HG02798 (cell line): Measurements from ENCODE around the gene ALG13.
"Not testable (repeated sequence)": the region's sequence is repeated elsewhere in the genome, so short reads cannot be mapped to it uniquely, and the experiment has no call there.

Experiments used
- ATAC-seq: cut with Tn5 transposase; IDR thresholded peaks from one replicate; pipeline ENCODE4 v1.9.1; 2021; ENCODE audit warnings: mild to moderate bottlenecking; ENCODE audit not compliant: unreplicated experiment, poor library complexity

The ALG13 gene

DNA sequence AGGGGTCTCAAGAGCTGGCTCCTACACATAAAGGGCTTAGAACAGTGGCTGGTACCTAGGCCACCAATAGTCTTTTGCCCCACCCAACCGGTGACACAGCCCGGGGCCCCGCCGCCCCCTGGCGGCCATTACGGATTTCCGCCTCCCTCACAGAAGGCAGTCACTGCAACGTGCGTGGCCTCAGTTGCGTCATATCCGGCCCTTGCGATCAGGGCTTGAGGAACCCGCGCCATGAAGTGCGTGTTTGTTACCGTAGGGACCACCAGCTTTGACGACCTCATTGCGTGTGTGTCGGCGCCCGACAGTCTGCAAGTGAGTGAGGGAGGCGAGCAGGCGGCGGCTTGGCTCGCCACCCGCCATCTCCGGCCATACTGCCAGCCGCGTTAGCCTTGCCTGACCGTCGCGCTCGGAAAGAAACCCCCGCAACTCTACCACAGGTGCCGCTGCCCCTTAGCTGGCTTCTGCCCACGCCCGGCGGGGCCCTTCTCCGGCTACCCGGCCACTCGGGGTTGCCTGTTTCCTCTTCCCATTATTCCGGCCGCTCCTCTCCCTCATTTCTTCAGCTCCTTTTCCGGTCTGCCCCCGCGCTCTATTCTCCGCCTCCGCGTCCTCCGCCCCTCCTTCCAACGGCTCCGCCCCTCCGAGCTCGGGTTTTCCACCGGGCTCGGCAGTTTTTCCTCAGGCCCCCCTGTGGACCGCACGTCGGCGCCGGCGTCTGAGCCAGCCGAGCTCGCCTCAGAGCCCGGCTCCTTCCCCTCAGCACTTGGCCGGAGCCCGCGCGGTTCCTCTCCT, at the start of gene ALG13:
ALG13 (plus strand) TSS at position 183 of the 792 bp plus-strand sequence; CDS start at position 232, 49 bp downstream.
- peak; percentile 99 for ATAC-seq

DNA sequence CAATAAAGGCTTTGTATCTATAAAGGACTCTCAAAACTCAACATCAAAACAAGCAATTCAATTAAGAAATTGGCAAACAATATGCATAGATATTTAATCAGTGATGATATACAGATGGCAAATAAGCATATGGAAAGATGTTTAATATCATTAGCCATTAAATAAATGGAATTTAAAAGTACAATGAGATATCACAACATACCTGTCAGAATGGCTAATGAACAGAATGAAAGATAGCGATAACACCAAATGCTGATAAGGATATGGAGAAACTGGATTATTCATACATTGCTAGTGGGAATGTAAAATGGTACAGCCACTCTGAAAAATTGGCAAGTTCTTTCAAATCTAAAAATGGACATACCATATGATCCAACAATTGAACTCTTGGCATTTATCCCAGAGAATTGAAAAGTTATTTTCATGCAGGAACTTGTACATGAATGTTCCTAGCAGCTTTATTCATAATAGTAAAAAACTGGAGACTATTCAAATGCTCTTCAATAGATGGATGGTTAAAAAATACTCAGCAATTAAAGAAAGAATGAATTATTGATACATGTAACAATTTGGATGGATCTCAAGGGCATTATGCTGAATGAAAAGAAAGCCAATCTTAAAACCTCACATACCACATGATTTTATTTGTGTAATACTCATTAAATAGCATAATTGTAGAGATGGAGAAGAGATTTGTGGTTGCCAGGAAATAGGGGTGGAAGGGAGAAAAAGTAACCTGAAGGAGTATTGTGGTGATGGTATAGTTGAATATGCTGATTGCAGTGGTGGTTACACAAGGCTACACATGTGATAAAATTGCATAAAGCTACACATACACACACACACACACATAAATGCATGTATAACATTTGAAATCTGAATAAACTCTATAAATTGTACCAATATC, 45.9 kb upstream of the ALG13 start:
- no peak for ATAC-seq

GRCh38 chrX:111641969-111642368, 39.0 kb upstream of the ALG13 start:
- ATAC-seq, result no peak

DNA sequence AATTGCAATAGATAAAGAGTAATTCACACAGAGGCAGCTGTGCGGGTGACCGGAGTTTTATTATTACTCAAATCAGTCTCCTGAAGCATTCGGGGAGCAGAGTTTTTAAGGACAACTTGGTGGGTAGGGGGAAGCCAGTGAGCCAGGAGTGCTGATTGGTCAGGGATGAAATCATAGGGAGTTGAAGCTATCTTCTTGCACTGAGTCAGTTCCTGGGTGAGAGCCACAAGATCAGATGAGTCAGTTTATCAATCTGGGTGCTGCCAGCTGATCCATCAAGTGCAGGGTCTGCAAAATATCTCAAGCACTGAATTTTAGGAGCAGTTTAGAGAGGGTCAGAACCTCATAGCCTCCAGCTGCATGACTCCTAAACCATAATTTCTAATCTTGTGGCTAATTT, 35.8 kb upstream of the ALG13 start:
- ATAC-seq, result not testable (repeated sequence)

DNA sequence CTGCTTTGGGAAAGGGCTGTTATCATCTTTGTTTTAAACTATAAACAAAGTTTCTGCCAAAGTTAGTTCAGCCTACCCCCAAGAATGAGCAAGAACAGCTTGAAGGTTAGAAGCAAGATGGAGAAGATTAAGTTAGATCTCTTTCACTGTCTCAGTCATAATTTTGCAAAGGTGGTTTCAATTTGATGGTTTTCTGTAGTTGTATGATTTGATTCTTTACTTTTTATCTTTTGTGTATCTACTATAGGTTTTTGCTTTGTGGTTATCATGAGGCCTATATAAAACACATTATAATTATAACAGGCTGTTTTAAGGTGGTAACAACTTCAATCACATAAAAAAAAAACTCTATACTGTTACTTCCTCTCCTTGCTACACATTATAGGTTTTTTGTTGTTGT, 35.4 kb upstream of the ALG13 start:
- ATAC-seq, result no peak

DNA sequence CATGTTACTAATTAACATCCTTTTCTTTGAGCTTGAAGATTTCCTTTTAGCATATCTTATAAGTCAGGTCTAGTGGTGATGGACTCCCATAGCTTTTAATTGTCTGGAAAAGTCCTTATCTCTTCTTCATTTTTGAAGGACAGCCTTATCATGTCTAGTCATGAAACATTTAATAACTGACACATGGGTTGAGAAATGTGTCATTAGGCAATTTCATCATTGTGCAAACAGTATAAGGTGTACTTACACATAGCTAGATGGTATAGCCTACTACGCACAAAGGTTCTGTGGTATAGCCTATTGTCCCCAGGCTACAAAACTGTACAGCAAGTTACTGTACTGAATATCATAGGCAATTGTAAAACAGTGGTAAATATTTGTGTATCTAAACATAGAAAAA, 34.5 kb upstream of the ALG13 start:
- no peak for ATAC-seq

GRCh38 chrX:111648802-111649201, 32.2 kb upstream of the ALG13 start:
- no peak for ATAC-seq

DNA sequence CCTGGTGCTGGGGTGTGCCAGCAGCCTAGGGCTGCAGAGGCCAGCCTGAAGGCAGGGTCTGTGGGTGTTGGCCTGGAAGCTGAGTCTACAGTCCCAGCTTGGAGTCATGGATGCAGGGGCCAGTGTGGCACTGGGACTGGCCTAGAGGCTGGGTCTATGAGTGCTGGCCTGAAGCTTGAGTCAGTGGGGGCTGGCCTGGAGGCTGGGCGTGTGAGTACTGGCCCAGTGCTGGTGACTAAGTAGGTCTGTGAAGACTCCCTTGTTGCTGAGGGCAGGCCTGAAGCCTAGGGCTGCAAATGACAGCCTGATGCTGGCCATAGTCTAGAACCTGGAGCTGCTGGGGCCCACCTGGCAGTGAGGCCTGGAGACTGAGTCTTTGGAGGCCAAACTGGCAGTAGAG, 31.3 kb upstream of the ALG13 start:
- ATAC-seq, result no peak

GRCh38 chrX:111650845-111651244, 30.1 kb upstream of the ALG13 start:
- no peak for ATAC-seq

- no peak for ATAC-seq
These were observed 28.3 kb upstream of the ALG13 start for GRCh38 chrX:111652719-111653118.

GRCh38 chrX:111661241-111661640, 19.7 kb upstream of the ALG13 start:
- no peak for ATAC-seq

DNA sequence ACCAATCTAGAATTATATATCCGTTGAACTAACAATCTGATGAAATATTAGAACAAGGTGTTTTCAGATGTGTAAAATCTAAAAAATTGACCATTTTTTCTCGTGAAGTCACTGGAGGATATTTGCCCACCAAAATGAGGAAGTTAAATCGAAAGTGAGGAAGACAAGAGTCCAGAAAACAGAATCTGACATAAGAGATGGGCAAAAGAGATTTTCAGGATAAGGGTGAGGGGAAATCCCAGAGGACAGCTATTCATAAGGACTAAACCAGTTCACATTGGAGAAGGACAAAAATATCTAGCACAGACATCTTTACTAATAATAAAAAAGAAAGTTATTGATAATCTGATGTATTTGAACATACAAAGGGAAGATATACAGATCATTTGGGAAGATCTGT, 18.7 kb upstream of the ALG13 start:
- ATAC-seq, result no peak

GRCh38 chrX:111671668-111672067, 9.3 kb upstream of the ALG13 start:
- no peak for ATAC-seq

GRCh38 chrX:111687305-111687704, 6.3 kb downstream of the ALG13 start:
- no peak for ATAC-seq

- no peak for ATAC-seq
These were observed 14.4 kb downstream of the ALG13 start for GRCh38 chrX:111695297-111695880.

- no peak for ATAC-seq
These were observed 38.6 kb downstream of the ALG13 start for GRCh38 chrX:111719426-111720210.

DNA sequence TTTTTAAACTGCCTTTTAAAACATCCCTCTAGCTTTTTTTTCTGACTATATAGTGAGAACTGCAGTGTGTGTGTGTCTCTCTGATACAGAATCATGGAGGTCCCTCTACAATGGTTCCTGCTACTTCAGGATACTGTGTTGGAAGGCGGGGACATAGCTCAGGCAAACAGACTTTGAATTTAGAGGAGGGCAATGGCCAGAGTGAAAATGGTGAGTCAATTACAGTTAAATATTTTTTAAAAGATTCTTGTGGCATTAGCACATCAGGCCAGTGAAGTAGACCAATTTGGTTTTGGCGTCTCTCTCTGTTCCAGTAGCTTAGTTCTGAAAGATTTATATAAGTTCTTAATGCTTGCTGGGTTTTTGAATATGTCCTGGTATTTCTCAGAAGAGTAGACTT, 47.1 kb downstream of the ALG13 start:
- no peak for ATAC-seq

GRCh38 chrX:111731351-111731750, 50.4 kb downstream of the ALG13 start:
- ATAC-seq, result no peak

- ATAC-seq, result no peak
These were observed 55.6 kb downstream of the ALG13 start for GRCh38 chrX:111736571-111736970.

DNA sequence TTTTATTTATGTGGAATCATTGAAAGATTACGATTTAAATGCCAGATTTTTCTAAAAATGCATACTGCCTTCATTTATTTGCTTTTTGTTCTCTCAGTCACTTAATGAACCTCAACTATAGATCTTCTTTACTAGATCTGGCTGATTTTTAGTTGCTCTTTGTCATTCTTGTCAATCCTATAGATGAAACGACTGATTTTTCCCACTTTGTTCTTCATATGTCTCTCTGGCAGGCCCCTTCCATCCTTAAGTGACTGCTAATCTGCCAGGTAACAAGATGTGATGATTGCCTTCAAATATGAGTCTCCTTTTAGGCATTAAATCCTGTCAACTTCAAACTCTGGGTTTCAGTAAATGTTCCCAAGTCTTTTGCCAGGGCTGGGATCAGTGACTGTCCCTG, 61.0 kb downstream of the ALG13 start:
- no peak for ATAC-seq
